GM12891 (cell line): Measurements from ENCODE around the gene OPRL1.

ENCODE experiments used
- PAX5 ChIP-seq: IDR thresholded peaks from 2 replicates; pipeline ENCODE4 v1.6.1; 2011; ENCODE audit warnings: low read length, moderate library complexity, mild to moderate bottlenecking; ENCODE audit not compliant: insufficient read depth, severe bottlenecking
- POLR2A ChIP-seq: IDR thresholded peaks from 2 replicates; pipeline ENCODE4 v1.6.1; 2011; ENCODE audit warnings: low read depth, low read length, control low read depth
- POLR2AphosphoS5 ChIP-seq: IDR thresholded peaks from 2 replicates; pipeline ENCODE4 v1.6.1; 2011; ENCODE audit warnings: low read depth, low read length, control low read depth
- POU2F2 ChIP-seq: IDR thresholded peaks from 2 replicates; pipeline ENCODE4 v1.6.1; 2011; ENCODE audit warnings: low read depth, mild to moderate bottlenecking, control low read depth, low read length, moderate library complexity
- SPI1 ChIP-seq: IDR thresholded peaks from 2 replicates; pipeline ENCODE4 v1.6.1; 2011; ENCODE audit warnings: low read depth, low read length, control low read depth
- TAF1 ChIP-seq: IDR thresholded peaks from 2 replicates; pipeline ENCODE4 v1.6.1; 2011; ENCODE audit warnings: low read depth, low read length, control low read depth

DNA sequence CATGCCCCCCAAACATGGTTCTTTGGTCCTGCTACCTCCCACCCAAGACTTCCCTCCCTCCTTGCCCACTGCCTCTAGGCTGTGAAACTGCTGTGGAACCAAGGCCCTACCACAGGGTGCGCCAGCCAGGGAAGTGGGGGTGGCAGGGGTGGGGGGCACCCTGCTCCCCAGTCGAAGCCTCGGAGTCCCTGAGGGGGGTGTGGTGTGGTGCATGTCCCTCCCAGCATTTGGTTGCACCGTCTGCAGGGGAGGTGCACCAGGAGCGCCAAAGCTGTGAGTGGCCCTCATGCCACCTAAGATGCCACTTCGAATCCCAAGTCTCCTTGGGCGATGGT is 2.4 kb upstream of the OPRL1 start:
- TF ChIP-seq POLR2A (no peak), POLR2AphosphoS5 (no peak), TAF1 (no peak), POU2F2 (no peak), PAX5 (no peak), SPI1 (no peak)
